RPMI8226 (cell line): ENCODE results near the gene P4HB.

Experiments
- DNase-seq: peaks from one replicate; pipeline ENCODE4 v3.0.0-alpha.2; 2015

The P4HB gene

DNA sequence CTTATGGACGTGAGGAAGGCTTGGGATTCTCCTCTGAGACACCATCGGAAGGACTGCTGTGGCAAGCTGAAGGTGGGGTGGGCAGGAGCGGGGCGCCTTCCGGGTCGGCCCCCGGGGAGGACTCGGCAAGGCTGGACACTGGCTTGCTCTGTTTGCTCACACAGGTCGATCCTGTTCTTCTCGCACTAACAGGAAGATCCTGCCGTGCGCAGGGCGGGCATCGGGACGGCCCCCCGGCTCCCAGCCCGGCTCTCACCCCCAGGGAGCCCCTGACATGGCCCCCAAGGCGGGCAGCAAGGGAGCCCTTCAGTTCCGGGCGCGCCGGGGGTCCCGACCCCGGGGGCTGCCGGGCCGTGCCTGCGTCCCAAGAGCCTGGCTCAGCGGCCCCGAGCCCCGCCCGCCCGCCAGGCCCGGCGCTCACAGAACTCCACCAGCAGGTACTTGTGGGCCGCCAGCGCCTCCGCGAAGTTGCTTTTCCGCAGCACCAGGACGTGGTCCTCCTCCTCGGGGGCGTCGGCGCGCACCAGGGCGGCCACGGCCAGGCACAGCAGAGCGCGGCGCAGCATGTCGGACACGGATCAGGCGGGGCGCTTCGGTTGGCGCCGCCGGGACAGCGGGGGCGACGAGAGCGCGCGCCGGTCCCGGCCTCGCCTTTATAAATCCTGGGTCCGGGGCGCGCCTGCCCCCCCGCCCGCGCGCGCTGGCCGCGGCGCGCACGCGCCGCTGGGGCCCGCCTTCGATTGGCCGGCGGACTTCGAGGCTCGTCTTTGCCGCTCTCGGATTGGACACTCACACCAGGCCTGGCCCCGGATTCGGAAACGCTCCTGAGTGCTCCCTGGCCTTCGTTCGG is at the start of gene P4HB:
Gene P4HB (minus strand): TSS at position 630 of the 850 bp plus-strand sequence. CDS start 64 bp downstream, at position 566.
- no peak for DNase-seq

DNA sequence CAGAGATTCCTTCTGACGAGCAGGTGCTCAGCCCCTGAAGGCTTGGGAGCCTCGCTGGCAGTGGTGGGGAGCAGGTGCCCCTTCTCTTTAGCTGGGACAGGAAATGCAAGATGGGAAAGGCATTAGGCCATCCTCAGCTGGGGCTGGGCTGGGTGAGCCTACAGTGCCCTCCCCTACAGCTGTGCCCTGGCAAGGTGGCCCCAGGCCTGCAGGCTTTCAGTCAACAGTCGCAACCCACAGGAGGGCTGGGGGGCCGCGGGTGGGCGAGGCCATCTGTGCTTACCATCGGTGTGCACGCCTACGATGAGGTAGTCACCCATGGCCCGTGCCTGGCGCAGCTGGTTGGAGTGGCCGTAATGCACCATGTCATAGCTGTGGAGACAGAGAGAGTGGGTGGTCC is 48.9 kb upstream of the P4HB start:
- no peak for DNase-seq

DNA sequence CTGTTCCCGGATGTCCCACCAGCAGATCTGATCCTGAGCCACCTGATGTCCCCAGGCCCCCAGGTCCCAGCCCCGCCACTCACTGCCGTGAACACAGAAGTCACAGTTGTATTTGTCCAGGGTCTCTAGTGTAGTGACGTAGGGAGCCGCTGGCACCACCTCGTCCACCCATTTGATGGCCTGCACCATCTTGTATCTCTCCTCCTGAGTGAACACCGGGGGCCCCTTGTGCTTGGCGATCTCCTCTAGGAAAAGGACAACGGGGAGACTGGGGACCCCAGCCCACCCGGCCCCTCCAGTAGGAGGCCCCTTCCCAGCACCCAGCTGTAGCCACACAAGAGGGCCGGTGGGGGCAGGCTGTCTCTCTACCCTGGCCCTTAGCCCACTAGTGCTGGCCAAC is 48.5 kb upstream of the P4HB start:
- DNase-seq, result no peak

DNA sequence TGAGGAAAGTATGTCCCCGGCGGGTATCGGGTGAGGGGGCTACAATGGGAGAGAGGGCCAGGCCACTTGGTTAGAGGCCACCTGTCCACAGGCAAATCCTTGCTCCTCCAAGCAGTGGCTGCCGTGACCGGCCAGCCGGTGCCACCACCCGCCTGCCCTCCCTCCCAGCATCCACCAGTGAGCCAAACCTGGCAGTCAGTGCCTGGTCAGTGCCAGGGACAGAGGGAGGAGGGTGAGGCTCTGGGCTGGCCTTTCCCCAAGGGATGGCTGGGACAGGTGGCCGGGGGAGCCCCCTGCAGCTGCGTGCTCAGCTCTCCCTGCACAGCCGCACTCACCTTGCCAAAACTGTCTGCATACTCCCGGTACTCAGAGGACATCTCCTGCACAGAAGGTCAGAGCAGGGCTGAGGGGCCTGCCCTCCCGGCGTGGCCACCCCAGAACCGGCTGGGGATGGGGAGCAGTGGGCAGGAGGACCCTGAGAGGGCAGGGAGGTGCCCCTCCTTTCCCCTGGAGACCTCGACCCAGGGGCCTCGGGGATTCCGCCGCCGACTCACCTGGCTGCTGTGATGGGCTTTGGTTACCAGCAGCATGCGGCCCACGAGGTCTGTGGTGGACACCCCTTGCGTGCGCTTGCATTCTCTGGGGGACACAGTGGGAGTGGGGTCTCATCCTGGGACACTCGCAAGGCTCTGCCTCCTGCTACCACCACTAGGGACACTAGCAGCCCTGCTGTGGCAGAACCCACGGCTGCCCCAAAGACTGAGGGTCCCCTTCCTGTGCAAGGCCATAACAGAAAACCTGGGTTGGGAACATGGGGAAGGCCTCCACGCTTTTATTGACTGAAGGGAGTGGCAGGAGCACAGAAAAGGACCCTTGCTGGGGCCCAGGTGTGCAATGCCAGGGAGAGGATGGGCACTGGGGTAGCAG is 47.1 kb upstream of the P4HB start:
- no peak for DNase-seq

DNA sequence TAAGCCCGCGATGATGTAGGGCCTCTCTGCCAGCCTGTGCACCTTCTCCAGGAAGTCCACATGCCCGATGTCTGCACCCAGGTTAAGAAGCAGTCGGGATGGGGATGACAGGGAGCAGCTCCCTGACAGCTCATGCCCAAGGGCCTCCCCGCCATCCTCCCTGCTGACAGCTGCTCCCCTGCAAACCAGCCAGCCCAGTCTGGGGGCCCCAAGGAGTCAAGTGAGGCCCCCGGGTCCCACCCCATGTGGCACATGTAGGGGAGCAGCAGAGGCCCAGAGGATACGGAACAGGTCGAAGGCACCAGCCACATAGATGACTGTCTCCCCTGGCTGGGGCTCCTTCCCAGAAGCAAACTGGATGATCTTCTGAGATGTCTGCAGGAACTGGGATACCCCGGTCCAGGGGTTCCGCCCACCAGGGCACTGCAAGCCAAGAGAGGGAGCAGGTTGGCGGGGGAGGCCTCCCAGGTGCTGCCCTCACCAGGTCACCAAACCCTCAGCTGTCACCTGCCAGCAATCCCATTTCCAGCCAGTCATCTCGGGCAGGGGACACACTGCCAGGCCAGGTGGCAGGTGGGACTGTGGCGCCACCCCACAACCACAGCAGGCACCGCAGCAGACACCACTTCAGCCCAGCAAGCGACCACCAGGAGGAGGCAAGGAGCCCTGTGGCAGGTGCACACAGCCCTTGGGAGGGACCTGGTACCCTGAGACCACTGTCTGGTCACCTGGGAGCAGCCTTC is 46.3 kb upstream of the P4HB start:
- DNase-seq, result peak; percentile 57

DNA sequence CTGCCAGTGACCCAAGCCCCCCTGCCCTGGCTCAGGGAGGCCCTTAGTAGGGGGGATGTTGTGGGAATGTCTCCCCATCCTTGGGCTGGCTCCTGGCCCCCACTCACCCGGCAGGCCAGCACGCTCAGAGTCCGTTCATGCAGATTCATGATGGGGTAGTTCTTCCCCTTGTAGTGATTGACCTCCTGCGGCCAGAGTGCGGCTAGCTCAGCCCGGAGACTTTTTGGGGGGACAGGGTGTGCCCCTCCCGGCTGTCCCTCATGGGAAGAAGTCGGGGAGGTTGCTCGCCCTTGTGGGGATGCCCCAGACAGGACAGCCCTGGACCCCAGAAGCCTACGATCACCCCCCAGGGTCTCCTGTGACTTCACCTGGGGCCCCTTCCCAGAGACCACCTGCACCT is 45.7 kb upstream of the P4HB start:
- no peak for DNase-seq

DNA sequence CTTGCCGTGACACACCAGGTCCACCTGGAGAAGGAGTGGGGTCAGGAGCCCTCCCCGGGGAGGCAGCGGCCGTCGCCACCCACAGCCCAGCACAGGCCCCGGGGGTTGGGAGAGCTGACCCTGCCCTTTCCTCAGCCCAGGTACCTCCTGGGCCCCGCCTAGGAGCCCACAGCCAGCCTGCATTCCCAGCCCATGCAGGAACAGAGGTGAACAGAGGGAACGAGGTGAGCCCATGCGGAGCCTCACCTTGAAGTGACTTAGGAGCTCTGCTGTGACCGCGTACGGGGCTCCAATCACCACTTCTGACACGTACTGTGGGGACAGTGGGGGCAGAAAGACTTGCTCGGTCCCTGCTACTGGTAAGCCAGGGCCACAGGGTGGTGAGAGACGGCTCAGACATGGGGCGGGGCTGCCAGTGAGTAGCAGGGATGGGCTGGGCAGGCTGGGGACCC is 45.1 kb upstream of the P4HB start:
- DNase-seq, result no peak

DNA sequence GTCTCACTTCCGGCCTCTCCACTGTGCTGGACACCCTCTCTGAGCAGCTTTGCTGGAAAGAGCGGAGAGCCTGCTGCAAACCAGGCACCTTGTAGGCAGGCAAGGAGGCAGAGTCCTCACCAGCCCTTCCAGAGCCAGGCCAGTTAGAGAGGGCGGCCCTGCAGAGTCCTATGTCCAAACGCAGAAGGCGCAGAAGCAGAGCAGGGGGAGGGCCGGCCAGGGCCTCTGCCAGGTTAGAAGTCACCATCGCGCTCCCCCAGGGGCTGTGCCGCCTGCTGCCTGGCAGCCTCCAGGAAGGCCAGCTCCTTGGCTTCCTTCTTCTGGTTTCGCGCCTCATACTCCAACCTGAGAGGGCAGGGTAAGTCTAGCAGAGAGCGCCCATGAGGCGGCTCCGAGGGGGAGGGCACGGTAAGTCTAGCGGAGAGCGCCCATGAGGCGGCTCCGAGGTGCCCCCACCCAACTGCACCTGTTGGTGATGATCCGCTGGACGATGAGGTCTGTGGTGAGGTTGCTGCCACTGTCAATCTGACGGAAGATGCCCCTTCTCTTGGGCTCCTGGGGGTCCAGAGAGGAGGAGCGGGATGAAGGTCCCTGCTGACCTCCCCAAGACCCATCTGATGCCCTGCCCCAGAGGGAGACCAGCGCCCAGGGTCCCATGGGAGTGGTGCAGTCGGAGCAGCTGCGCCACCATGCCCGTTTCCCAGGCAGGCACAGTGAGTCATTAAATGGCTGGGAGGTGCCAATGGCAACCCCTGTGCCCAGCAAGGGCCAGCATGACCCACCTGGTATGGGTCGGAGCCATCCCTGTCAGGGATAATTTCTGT is 44.5 kb upstream of the P4HB start:
- no peak for DNase-seq

DNA sequence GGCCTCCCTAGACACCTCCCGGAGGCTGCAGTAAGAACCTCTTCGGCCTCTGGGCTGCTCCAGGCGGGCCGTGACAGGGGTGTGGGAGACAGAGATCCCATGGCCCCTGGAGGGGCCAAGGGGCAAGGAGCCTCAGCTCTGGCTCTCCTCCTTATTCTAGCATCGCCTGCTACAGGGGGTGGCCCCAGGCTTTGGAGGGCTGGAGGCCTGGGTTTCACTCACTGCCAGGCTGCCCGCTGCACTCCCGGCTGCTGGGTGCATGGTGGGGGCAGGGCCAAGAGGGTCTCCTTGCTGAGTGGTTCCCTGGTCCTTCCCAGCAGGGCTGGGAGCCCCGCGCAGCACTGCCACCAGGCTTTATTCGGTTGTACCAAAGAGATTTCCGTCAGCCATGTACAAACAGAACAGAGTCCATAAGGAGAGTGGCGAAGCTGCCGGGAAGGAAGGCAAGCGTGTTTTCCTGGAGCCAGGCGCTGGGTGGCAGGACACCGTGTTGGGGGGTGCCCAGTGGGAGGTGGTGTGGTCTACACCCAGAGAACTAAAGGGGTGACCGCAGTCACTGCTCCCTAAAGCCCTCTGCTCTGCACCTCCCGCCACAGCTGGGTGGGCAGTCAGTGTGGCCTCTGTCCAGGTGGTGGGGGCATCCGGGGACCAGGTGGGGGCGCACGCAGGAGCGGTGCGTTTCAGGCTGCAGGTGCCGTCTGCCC is 43.7 kb upstream of the P4HB start:
- DNase-seq, result no peak

DNA sequence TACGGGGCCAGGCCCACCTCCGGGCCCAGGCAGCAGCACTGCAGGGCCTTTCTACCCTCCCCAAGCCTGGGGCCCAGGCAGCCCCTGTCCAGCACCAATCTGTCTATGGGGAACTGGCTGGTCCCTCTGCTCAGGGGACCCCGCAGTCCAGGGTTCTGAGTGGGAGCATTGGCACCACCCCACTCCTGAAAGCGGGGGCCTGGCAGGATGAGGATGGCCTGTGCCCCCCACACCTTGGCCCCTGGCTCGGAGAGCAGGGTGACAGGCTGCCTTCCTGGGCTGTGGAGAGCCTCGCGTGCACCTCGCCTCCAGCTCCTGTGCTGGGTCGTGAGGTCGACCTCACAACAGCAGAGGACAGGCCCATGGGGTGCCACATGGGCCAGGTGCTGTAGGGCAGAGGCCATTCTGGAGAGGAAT is 43.1 kb upstream of the P4HB start:
- no peak for DNase-seq

DNA sequence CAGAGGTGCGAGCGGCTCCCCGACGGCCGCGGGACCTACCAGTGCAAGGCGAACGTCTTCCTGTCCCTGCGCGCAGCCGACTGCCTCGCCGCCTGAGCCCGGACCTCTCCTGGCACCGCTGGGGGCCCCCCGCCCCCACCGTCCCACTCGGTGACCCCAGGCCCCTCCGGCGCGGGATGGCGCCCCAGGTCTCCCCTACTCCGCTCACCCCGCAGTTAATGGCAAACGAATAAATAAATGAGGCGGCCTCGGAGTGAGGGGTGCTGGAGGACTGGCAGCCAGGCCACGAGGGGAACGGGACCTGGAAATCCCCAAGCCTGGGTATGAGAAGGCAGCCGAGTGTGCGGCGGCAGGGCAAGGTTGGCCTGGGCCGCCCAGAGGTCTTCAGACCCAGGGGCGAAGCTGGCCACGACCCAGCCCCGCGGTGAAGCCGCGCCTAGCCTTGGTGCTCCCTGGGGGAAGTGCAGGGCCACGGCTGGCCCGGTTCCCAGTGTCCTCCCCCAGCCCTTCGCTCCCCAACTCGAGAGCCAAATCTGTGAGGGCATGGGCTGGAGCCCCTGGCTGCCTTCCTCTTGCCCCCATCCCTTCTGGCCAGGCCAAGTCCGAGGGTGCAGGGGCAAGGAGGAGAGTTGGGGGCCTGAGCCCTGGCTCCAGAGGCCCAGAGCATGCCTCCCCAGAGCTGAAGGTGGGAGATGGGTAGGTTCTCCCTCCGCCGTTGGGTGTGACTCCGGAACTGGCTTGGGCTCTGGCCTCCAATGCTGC is 42.5 kb upstream of the P4HB start:
- DNase-seq, result peak; percentile 25

DNA sequence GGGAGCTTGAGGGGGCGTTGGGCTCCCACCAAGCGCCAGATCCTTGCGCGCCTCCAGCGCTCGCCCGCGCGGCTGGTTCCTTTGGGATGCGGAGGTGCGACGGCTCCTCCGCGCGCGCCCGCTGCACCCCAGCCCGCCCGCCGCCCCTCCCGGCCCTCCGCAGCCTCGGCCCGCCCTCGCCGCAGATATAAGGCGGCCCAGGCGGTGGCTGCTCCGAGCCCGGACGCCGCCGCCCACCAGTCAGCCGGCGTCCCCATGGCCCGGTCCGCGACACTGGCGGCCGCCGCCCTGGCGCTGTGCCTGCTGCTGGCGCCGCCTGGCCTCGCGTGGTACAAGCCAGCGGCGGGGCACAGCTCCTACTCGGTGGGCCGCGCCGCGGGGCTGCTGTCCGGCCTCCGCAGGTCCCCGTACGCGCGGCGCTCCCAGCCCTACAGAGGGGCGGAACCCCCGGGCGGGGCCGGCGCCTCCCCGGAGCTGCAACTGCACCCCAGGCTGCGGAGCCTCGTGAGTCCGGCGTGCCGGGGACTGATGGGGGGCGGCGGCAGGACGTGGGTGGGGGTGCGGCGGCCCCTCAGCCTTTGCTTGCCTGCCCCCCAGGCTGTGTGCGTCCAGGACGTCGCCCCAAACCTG is 41.8 kb upstream of the P4HB start, which contains the start of gene NPB:
Gene NPB (plus strand): TSS at position 216 of the 630 bp plus-strand sequence. CDS start 40 bp downstream, at position 256.
- peak; percentile 54 for DNase-seq

DNA sequence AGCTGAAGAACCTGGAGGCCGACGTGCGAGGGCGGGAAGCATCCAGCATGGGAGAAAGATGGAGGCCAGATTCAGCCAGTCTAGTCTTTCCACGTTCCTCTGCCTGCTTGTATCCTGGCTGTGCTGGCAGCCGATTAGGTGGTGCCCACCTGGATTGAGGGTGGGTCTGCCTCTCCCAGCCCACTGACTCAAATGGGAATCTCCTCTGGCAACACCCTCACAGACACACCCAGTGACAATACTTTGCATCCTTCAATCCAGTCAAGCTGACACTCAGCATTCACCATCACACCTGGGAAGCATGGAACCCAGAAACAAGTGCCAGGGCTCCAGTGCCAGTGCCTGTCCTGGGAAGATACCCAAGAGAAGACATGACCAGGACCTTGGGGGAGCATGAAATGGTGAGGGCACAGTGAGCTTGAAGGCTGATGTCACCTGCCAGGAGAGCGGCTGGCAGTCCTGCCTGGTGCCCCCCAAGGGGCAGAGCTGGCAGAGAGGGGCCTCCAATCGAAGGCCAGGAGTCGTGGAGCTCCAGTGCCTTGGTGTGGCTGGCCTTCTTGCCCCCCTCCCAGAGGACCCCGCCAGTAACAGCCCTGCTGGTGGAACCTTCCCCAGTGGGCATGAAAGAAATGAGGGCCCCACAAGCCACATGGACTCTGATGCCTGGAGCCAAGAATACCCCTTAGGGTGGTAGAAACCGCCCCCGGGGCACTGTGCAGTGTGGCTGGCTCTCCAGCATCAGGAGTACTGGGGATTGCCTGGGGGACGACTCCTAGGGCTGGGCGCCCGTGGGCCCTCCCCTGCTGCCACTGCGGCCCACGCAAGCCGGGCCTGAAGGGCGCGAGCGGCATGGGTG is 41.1 kb upstream of the P4HB start:
- no peak for DNase-seq

DNA sequence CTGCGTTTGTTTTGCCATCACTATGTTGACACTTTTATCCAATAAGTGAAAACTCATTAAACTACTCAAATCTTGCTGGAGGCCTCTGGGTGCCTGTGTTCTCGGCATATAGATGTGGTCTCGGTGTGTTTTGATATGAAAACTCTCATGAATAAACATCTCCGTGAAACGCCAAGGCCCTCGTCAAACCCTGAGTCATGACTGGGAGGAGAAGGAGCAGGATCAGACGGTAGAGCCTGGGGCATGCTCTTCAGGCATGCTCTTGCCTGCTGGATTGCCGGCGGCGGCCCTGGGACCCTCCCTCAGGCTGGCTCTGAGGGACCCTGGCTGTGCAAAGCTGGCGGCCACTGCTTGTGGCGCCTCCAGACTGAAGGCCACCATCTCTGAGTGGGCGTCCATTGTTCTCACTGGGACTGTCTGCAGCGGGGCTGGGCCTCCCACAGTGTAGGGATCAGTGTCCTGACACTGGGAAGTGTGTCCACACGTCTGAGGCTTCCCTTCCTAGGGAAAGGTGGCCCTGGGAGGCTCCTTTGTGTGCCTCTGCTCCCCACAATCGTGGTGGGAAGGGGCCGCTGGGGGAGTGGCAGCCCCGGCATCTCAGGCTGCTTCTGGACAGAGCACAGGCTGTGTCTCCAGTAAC is 40.0 kb upstream of the P4HB start:
- DNase-seq, result no peak

DNA sequence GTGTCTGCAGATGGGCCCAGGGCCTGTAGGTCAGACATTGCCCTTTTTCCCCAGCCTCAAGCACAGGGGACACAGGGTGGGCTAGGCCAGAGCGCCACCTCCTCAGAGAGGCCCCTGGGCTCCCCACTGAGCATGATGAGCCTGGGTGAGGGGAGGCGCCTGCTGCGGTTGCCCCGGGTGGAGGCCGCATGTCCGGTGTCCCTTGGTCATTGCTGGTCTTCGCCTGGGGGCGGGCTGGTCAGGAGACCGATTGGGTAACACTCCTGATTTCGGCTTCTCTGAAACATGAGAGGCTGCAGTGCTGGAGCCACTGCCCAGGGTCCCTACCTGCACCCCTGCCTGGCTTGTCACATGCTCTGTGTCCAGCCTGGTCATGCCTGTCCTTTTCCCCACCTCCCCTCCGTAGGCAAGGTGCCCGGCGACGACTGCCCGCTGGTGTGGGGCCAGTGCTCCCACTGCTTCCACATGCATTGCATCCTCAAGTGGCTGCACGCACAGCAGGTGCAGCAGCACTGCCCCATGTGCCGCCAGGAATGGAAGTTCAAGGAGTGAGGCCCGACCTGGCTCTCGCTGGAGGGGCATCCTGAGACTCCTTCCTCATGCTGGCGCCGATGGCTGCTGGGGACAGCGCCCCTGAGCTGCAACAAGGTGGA is 39.3 kb upstream of the P4HB start:
- no peak for DNase-seq

DNA sequence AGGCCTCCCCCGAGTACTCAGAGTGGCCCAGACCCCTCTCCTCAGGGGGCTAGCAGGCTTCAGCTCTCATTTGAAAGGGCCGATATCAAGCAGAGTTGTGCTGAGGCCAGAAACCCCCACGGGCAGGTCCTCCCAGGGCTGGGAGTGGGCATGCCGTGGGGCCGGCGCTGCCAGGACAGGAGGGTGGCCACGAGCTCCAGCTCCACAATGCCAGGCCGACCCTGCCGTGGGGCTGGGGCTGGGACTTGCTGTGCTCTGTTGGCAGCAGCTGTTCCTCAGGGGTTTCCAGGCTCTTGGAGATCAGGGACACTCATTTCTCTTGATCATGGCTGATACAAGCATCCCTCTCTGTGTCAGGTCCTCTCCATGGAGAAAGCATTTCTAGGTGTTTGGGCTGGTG is 38.5 kb upstream of the P4HB start:
- no peak for DNase-seq

DNA sequence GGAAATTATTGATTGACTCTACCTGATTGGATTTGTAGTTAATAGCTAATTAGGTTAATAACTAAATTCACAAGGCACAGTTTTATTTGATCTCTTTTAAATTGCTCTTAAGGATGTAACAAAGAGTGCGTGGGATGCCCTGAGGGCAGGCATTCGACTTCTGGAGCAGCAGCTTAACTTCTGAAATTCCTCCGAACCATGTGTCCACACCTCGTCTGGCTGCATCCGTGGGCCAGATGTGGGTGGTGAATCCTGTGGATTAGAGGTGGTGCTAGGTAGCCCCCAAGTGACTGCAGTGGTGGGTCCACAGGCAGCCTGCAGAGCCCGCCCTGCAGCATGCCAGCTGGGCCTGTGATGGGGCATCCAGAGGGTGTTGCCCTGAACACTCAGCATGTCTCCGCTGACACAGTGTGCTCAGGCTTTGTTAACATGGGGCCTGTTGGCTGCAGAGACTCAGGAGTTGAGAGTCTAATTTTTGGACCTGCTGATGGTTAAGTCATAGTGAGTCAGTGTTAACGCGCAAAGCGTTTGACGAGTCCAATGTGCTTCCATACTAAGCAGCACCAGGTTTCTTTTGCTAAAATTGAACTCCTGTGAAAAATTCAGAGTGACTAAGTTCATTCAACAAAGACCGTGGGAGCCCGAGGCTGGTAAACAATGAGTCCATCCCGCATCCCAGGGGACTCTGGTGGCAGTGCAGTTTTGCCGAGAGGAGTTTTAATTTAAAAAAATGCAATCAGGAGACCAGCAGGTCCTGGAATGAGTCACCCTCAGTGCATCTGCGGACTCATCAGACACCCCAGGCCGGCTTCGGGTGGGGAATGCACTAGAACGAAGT is 37.9 kb upstream of the P4HB start:
- DNase-seq, result no peak
